A673 (cell line): Measurements from ENCODE around the gene ATRNL1. TPM values are rescaled to one million over a fixed set of nuclear protein-coding genes. Genes with fewer than 3 reads are reported as not detected.

ENCODE experiments used
- BruUV-seq: library from RNA; stranded (reverse); fragments of 400-500 nt; replicated peaks from 2 replicates; lab custom pipeline; 2021; lab: Mats Ljungman, UMichigan
- CTCF ChIA-PET: fragments of 300-600 bp; sonication (Branson Sonifier 250); formaldehyde crosslinking; loops from one replicate; lab custom pipeline; 2022; ENCODE audit warnings: antibody characterized with exemption; lab: Charles Lee
- POLR2A ChIA-PET: fragments of 300-600 bp; sonication (Branson Sonifier 250); formaldehyde crosslinking; loops from one replicate; lab custom pipeline; 2022; ENCODE audit warnings: antibody characterized with exemption; ENCODE audit not compliant: low non-redundant PET; lab: Charles Lee
- DNase-seq: peaks from one replicate; pipeline ENCODE4 v3.0.0-alpha.2; 2015; ENCODE audit warnings: low spot score
- H3K27ac ChIP-seq: fragments of 200-600 bp; sonication (generic); 2 replicates; pipeline ENCODE4 v1.5.1; 2016; ENCODE audit warnings: mixed run types, low read depth, mild to moderate bottlenecking, mixed read lengths, antibody characterized with exemption, low read length; ENCODE audit not compliant: poor library complexity, severe bottlenecking
- H3K27me3 ChIP-seq: fragments of 200-600 bp; sonication (generic); replicated peaks from 2 replicates; pipeline ENCODE4 v1.6.1; 2017; ENCODE audit warnings: mixed run types, low read depth, mild to moderate bottlenecking, mixed read lengths, antibody characterized with exemption, low read length; ENCODE audit not compliant: insufficient read depth, poor library complexity
- H3K36me3 ChIP-seq: fragments of 200-600 bp; sonication (generic); 2 replicates; pipeline ENCODE4 v1.6.1; 2016; ENCODE audit warnings: mixed run types, mild to moderate bottlenecking, mixed read lengths, antibody characterized with exemption, low read length; ENCODE audit not compliant: insufficient read depth, poor library complexity, severe bottlenecking
- H3K4me1 ChIP-seq: fragments of 200-600 bp; sonication (generic); 2 replicates; pipeline ENCODE4 v1.6.1; 2017; ENCODE audit warnings: mixed run types, mild to moderate bottlenecking, mixed read lengths, antibody characterized with exemption, low read length; ENCODE audit not compliant: insufficient read depth, poor library complexity, severe bottlenecking
- H3K4me3 ChIP-seq: fragments of 200-600 bp; sonication (generic); 2 replicates; pipeline ENCODE4 v1.5.1; 2016; ENCODE audit warnings: low read depth, mixed run types, mild to moderate bottlenecking, mixed read lengths, low read length; ENCODE audit not compliant: poor library complexity, severe bottlenecking
- H3K9me3 ChIP-seq: fragments of 200-600 bp; sonication (generic); 2 replicates; pipeline ENCODE4 v1.6.1; 2016; ENCODE audit warnings: mixed run types, low read depth, mild to moderate bottlenecking, mixed read lengths, antibody characterized with exemption, low read length; ENCODE audit not compliant: poor library complexity, severe bottlenecking
- EZH2 ChIP-seq: fragments of 200-600 bp; sonication (generic); IDR thresholded peaks from 2 replicates; pipeline ENCODE4 v1.6.1; 2017; ENCODE audit warnings: borderline replicate concordance, low read depth, mild to moderate bottlenecking, mixed read lengths, antibody characterized with exemption, low read length; ENCODE audit not compliant: poor library complexity, severe bottlenecking
- intact Hi-C: fragments of 100-400 bp; cut with micrococcal nuclease; formaldehyde crosslinking; loops from one replicate; pipeline ENCODE4 v1.10.0; 2022; ENCODE audit not compliant: unreplicated experiment
- total RNA-seq: library from RNA; stranded (reverse); gene quantifications from 2 replicates; pipeline ENCODE4 v1.2.3, GENCODE V29; 2021
- TF ChIP-seq, protein P1 (sequence below): fragments of 300-800, 200-600 bp; sonication (generic); conservative IDR thresholded peaks from 2 replicates; pipeline ENCODE4 v1.5.1; 2017; ENCODE audit warnings: low read depth, mild to moderate bottlenecking, antibody characterized with exemption, low read length, moderate library complexity, mixed read lengths

ATRNL1 gene
- total RNA-seq, 1 experiment from 2014 or later: 3.0 TPM

DNA sequence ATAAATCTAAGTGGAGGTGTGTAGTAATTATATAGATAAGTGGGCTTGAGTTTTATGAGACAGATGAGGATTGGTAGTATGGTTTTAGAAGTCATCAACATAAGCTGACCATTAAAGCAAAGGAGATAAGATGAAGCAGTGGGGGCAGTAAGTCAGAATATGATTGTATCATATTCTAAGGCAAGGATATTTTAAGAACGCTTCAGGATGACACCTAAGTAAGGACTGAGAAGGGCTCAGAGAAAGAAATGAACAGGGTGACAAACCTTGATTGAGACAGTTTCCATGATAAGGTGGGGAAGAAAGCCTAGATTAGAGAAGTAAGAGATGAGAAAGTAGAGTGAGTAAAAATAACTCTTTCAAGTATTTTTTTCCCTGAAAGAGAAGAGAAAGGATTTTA, 567.2 kb downstream of the ATRNL1 start:
- DNase-seq: no peak
- intact Hi-C loops: no loop called here

DNA sequence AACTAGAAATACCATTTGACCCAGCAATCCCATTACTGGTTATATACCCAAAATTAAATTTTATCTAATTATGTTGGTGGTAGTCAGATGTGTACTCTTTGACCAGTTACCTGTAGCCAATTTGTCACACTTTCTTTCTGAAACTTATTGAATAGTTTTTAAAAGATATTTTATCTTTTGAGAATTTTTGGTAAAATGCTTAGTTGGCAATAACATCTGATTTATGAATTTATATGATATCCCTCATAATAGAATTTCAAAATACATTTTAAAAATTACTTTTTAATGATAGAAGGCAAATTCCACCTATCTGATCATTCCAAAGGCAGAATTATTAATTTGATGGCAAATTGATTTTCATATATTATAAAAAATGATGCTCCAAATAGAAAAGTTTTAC, 569.3 kb downstream of the ATRNL1 start:
- H3K9me3 ChIP-seq: no peaks in the 10 kb centered on the region
- no peak for DNase-seq
- intact Hi-C loops: no loop called here
- BruUV-seq: no TSS peak
- no peak overlapping the region for H3K4me3 ChIP-seq
- no peak overlapping the region for H3K27ac ChIP-seq
- no peak for TF ChIP-seq EZH2
- TF ChIP-seq, protein P1, sequence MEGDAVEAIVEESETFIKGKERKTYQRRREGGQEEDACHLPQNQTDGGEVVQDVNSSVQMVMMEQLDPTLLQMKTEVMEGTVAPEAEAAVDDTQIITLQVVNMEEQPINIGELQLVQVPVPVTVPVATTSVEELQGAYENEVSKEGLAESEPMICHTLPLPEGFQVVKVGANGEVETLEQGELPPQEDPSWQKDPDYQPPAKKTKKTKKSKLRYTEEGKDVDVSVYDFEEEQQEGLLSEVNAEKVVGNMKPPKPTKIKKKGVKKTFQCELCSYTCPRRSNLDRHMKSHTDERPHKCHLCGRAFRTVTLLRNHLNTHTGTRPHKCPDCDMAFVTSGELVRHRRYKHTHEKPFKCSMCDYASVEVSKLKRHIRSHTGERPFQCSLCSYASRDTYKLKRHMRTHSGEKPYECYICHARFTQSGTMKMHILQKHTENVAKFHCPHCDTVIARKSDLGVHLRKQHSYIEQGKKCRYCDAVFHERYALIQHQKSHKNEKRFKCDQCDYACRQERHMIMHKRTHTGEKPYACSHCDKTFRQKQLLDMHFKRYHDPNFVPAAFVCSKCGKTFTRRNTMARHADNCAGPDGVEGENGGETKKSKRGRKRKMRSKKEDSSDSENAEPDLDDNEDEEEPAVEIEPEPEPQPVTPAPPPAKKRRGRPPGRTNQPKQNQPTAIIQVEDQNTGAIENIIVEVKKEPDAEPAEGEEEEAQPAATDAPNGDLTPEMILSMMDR: no peak
- H3K27me3 ChIP-seq: peaks cover 4% of the 10 kb centered on the region
- no peaks in the 10 kb centered on the region for H3K4me1 ChIP-seq
- POLR2A ChIA-PET: no interaction called here
- H3K36me3 ChIP-seq: no peaks in the 10 kb centered on the region
- CTCF ChIA-PET: no interaction called here

More for the DNA sequence above, 567.2 kb downstream of the ATRNL1 start:
- no peaks in the 10 kb centered on the region for H3K4me1 ChIP-seq
- ChIA-PET CTCF (no interaction called here), POLR2A (no interaction called here)
- TF ChIP-seq, protein P1: no peak
- TF ChIP-seq EZH2: no peak
- H3K27ac ChIP-seq: no peak overlapping the region
- BruUV-seq: no TSS peak
- peaks cover 6% of the 10 kb centered on the region for H3K27me3 ChIP-seq
- H3K36me3 ChIP-seq: no peaks in the 10 kb centered on the region
- H3K4me3 ChIP-seq: no peak overlapping the region
- no peaks in the 10 kb centered on the region for H3K9me3 ChIP-seq

DNA sequence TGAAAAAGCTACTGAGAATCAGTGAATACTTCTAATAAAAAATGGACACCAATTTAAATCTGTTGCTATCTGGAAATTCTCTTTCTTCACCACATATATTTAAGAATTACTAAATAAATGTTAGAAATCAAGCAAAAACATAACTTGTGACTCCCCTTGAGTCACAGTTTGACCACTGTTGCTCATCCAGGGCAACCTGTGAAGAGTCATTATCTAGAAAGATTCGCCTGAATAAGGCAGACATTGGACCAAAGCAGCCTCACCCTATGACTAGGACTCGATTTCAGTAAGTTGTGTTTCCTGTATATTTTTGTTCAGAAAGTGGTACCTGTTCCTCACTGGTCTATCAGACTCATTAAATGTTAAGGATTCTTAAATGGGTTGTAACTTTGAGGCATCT, 572.4 kb downstream of the ATRNL1 start:
- Histone ChIP-seq H3K4me3 (no peak overlapping the region), H3K4me1 (no peaks in the 10 kb centered on the region), H3K9me3 (no peaks in the 10 kb centered on the region), H3K27me3 (no peaks in the 10 kb centered on the region), H3K36me3 (no peaks in the 10 kb centered on the region), H3K27ac (no peak overlapping the region)
- no peak for DNase-seq
- TF ChIP-seq EZH2: no peak
- TF ChIP-seq, protein P1: no peak
- intact Hi-C loops: no loop called here
- POLR2A ChIA-PET: no interaction called here
- CTCF ChIA-PET: no interaction called here
- no TSS peak for BruUV-seq
